ENCODE data around the gene MYO18A. TPM values are rescaled to one million over a fixed set of nuclear protein-coding genes. Genes with fewer than 3 reads are reported as not detected.

The MYO18A gene
- total RNA-seq, 2 donors from 2014 or later, result 34.6 to 80.5 TPM

DNA sequence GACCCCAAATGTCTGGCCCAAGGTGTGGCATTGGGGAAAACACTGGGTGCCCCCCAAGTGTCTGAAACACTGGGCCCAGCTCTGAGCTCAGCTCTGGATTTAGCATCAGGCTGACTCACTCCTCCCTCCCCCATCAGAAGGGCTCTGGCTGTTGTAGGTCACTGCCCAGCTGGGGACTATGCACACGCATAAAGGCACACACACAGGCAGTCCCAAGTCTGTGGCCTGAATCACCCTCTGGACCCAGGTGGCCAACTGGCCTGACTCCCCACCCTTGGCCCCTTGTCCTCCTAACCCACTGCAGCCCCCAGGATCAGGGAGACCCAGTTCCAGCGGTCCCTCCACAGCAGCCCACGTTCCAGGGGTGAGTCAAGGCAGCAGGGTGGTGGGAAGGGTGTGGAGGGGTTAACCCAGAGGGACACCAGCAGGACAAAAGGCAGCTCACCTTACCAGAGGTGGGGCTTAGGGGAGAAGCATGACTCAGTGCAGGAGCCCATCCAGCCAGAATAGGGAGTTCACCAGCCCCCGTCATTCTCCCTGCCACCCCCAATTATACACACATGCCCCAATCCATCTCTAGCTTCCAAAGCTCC, 47.0 kb downstream of the MYO18A start:
- H3K4me3 ChIP-seq, result no peak overlapping the region
- intact Hi-C loops (cut with DNase I), result no loop called here
- DNase-seq (ENCODE audit: low spot score), result no peak
- no peaks in the 10 kb centered on the region for H3K36me3 ChIP-seq
- no peaks in the 10 kb centered on the region for H3K27me3 ChIP-seq (replicated peaks; ENCODE audit: insufficient read depth)
- H3K27ac ChIP-seq, result no peak overlapping the region
- no peak for TF ChIP-seq POLR2A (IDR thresholded peaks at IDR 0.05)
- no peak for TF ChIP-seq CTCF (IDR thresholded peaks at IDR 0.05)
- no peak for TF ChIP-seq POLR2AphosphoS5 (IDR thresholded peaks at IDR 0.05)
- WGBS, result 64% methylated on average over 4 of the region's 4 CpGs
- no peaks in the 10 kb centered on the region for H3K4me1 ChIP-seq (replicated peaks)
- H3K9me3 ChIP-seq, result no peaks in the 10 kb centered on the region

- H3K36me3 ChIP-seq, result no peaks in the 10 kb centered on the region
- H3K9me3 ChIP-seq, result no peaks in the 10 kb centered on the region
- DNase-seq (ENCODE audit: low spot score), result no peak
- H3K4me3 ChIP-seq, result no peak overlapping the region
- H3K4me1 ChIP-seq (replicated peaks), result no peaks in the 10 kb centered on the region
- WGBS, result 66% methylated on average over 9 of the region's 9 CpGs
- no peaks in the 10 kb centered on the region for H3K27me3 ChIP-seq (replicated peaks; ENCODE audit: insufficient read depth)
- TF ChIP-seq CTCF (IDR thresholded peaks at IDR 0.05) (no peak), POLR2AphosphoS5 (IDR thresholded peaks at IDR 0.05) (no peak), POLR2A (IDR thresholded peaks at IDR 0.05) (no peak)
- intact Hi-C loops (cut with DNase I), result no loop called here
- H3K27ac ChIP-seq, result no peak overlapping the region
Observed at GRCh38 chr17:29131814-29132682, 48.1 kb downstream of the MYO18A start.

- H3K4me1 ChIP-seq (replicated peaks), result no peaks in the 10 kb centered on the region
- TF ChIP-seq CTCF (IDR thresholded peaks at IDR 0.05) (no peak), POLR2AphosphoS5 (IDR thresholded peaks at IDR 0.05) (no peak), POLR2A (IDR thresholded peaks at IDR 0.05) (no peak)
- H3K27me3 ChIP-seq (replicated peaks; ENCODE audit: insufficient read depth), result no peaks in the 10 kb centered on the region
- DNase-seq (ENCODE audit: low spot score), result no peak
- intact Hi-C loops (cut with DNase I), result no loop called here
- no peaks in the 10 kb centered on the region for H3K36me3 ChIP-seq
- H3K4me3 ChIP-seq, result no peak overlapping the region
- no peak overlapping the region for H3K27ac ChIP-seq
- 76% methylated on average over 4 of the region's 4 CpGs for WGBS
- H3K9me3 ChIP-seq, result no peaks in the 10 kb centered on the region
Observed at GRCh38 chr17:29129731-29130130, 50.5 kb downstream of the MYO18A start.

DNA sequence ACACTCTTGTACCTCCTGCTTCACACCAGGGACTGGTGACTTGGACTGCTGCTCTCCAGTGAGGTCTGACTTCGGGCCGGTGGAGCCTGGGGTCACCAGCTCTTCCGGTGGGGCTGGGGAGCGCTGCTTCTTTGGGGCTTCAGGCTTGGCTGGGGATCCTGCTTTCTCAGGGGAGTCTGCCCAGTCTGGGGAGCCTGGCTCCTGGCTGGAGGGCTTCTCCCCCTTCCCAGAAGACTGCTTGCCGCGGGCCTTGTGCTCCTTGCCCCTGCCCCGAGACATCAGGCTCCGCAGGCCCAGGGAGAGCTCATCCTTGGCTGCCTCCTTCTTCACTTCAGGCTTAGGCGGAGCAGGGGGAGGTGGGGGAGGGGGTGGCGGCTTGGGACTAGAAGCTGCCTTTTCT, 52.4 kb downstream of the MYO18A start:
- Histone ChIP-seq H3K27me3 (replicated peaks; ENCODE audit: insufficient read depth) (no peaks in the 10 kb centered on the region), H3K4me3 (no peak overlapping the region), H3K36me3 (no peaks in the 10 kb centered on the region), H3K9me3 (no peaks in the 10 kb centered on the region), H3K27ac (no peak overlapping the region), H3K4me1 (replicated peaks) (no peaks in the 10 kb centered on the region)
- DNase-seq (ENCODE audit: low spot score), result no peak
- TF ChIP-seq POLR2AphosphoS5 (IDR thresholded peaks at IDR 0.05) (no peak), POLR2A (IDR thresholded peaks at IDR 0.05) (no peak), CTCF (IDR thresholded peaks at IDR 0.05) (no peak)
- WGBS, result 86% methylated on average over 6 of the region's 10 CpGs
- intact Hi-C loops (cut with DNase I), result no loop called here

All from prostate gland (tissue), 2 donors.